Body of pancreas (tissue), 4 donors: Measurements from ENCODE around the gene EPHB2. TPM values are rescaled to one million over a fixed set of nuclear protein-coding genes. Genes with fewer than 3 reads are reported as not detected.

Experiments used
- ATAC-seq: fragments of 150-250 bp; one replicate; pipeline ENCODE4 v1.9.1; 2016
- DNase-seq, 4 donors: peaks; one replicate each; pipeline ENCODE4 v3.0.0-alpha.2; 2019
- H3K27ac ChIP-seq, 4 donors: fragments of 200-600 bp; sonication (generic); 1 replicate in 3 of 4; 2 replicates in 1 of 4; pipeline versions ENCODE4 v1.5.1 to v1.6.1; 2016 to 2019; ENCODE audit warnings: mild to moderate bottlenecking in 1 of 4, mixed read lengths in 1 of 4, moderate library complexity in 1 of 4
- H3K27me3 ChIP-seq, 2 donors: fragments of 200-600 bp; sonication (generic); one replicate each; pipeline ENCODE4 v1.6.0; 2016; ENCODE audit warnings: mild to moderate bottlenecking in 1 of 2
- H3K36me3 ChIP-seq, 2 donors: fragments of 200-600 bp; sonication (generic); replicated peaks in 1 of 2; 2 replicates each; pipeline ENCODE4 v1.5.1; 2016; ENCODE audit warnings: low read depth in 2 of 2; ENCODE audit not compliant: insufficient read depth in 1 of 2
- H3K4me1 ChIP-seq: fragments of 200-600 bp; sonication (generic); one replicate; pipeline ENCODE4 v1.6.0; 2016
- H3K4me3 ChIP-seq, 2 donors: fragments of 200-600 bp; sonication (generic); 1 replicate in 1 of 2; 2 replicates in 1 of 2; pipeline ENCODE4 v1.5.1; 2016 to 2019
- H3K9me3 ChIP-seq, 3 donors: fragments of 200-600 bp; sonication (generic); 1 replicate in 2 of 3; 2 replicates in 1 of 3; pipeline ENCODE4 v1.5.1; 2016
- CTCF ChIP-seq, 7 experiments: fragments of 450-650 bp in 4 of 7; fragments of 200-600 bp in 3 of 7; sonication (generic) in 3 of 7; IDR thresholded peaks; one replicate each; pipeline ENCODE4 v1.5.1; 2016 to 2019; ENCODE audit warnings: antibody characterized with exemption in 7 of 7
- POLR2A ChIP-seq, 3 donors: fragments of 450-650 bp; IDR thresholded peaks; one replicate each; pipeline ENCODE4 v1.6.1; 2016; ENCODE audit warnings: antibody characterized with exemption in 3 of 3, mild to moderate bottlenecking in 2 of 3
- WGBS, 2 donors: methylation state at CpG; one replicate each; pipeline ENCODE4 v1.1.5; 2017; 5-methylcytosine and 5-hydroxymethylcytosine counted together
- intact Hi-C: fragments of 100-400 bp; cut with DNase I; formaldehyde crosslinking; loops from one replicate; pipeline ENCODE4 v1.15.1; 2023
- total RNA-seq, 2 donors: library from RNA; depleted of rRNA; stranded (reverse); fragments of >200 nt; gene quantifications; one replicate each; pipeline ENCODE4 v1.1.0, GENCODE V29; 2016

EPHB2 gene
- total RNA-seq, 2 donors from 2014 or later, result 2.9 to 7.9 TPM

- DNase-seq (no peak), ATAC-seq (no peak)
- H3K4me3 ChIP-seq, result no peak overlapping the region
- no peaks in the 10 kb centered on the region for H3K27me3 ChIP-seq
- WGBS, 2 donors, result 54 to 77% methylated on average over 2 of the region's 2 CpGs
- intact Hi-C loops, result no loop called here
- no peaks in the 10 kb centered on the region for H3K9me3 ChIP-seq
- H3K36me3 ChIP-seq, result no peaks in the 10 kb centered on the region
- no peak for TF ChIP-seq CTCF (IDR thresholded peaks at IDR 0.05)
- no peak for TF ChIP-seq POLR2A (IDR thresholded peaks at IDR 0.05)
- H3K27ac ChIP-seq, result no peak overlapping the region
- no peaks in the 10 kb centered on the region for H3K4me1 ChIP-seq
Measured at GRCh38 chr1:22906968-22907367, 196.3 kb downstream of the EPHB2 start.

- no peaks in the 10 kb centered on the region for H3K4me1 ChIP-seq
- no peaks in the 10 kb centered on the region for H3K27me3 ChIP-seq
- TF ChIP-seq CTCF (IDR thresholded peaks at IDR 0.05), result no peak
- TF ChIP-seq POLR2A (IDR thresholded peaks at IDR 0.05), result no peak
- no peak for DNase-seq
- no peak overlapping the region for H3K27ac ChIP-seq
- no peaks in the 10 kb centered on the region for H3K36me3 ChIP-seq
- H3K4me3 ChIP-seq, result no peak overlapping the region
- H3K9me3 ChIP-seq, result no peaks in the 10 kb centered on the region
- WGBS, 2 donors, result 90 to 92% methylated on average over 3 of the region's 3 CpGs
- ATAC-seq, result no peak
- intact Hi-C loops, result no loop called here
Measured at GRCh38 chr1:22907528-22907927, 196.9 kb downstream of the EPHB2 start.

GRCh38 chr1:22908880-22909426 is 198.3 kb downstream of the EPHB2 start:
- intact Hi-C loops, result no loop called here
- Histone ChIP-seq H3K4me1 (no peaks in the 10 kb centered on the region), H3K4me3 (no peak overlapping the region), H3K27me3 (no peaks in the 10 kb centered on the region), H3K36me3 (no peaks in the 10 kb centered on the region), H3K27ac (no peak overlapping the region), H3K9me3 (no peaks in the 10 kb centered on the region)
- no peak for DNase-seq
- WGBS, 2 donors, result 87 to 88% methylated on average over 3 to 11 of the region's 11 CpGs
- no peak for TF ChIP-seq POLR2A (IDR thresholded peaks at IDR 0.05)
- TF ChIP-seq CTCF (IDR thresholded peaks at IDR 0.05), result no peak
- ATAC-seq, result no peak

GRCh38 chr1:22910286-22910685 is 199.6 kb downstream of the EPHB2 start:
- H3K4me1 ChIP-seq, result no peaks in the 10 kb centered on the region
- intact Hi-C loops, result no loop called here
- no peak for ATAC-seq
- TF ChIP-seq POLR2A (IDR thresholded peaks at IDR 0.05) (no peak), CTCF (IDR thresholded peaks at IDR 0.05) (no peak)
- H3K4me3 ChIP-seq, result no peak overlapping the region
- no peak for DNase-seq
- no peaks in the 10 kb centered on the region for H3K9me3 ChIP-seq
- no peaks in the 10 kb centered on the region for H3K36me3 ChIP-seq
- H3K27me3 ChIP-seq, result no peaks in the 10 kb centered on the region
- WGBS, 2 donors, result 96% methylated on average over 9 to 13 of the region's 13 CpGs
- H3K27ac ChIP-seq, result no peak overlapping the region

- DNase-seq, result no peak
- Histone ChIP-seq H3K9me3 (no peaks in the 10 kb centered on the region), H3K36me3 (no peaks in the 10 kb centered on the region), H3K27ac (no peak overlapping the region), H3K4me1 (no peaks in the 10 kb centered on the region), H3K27me3 (no peaks in the 10 kb centered on the region), H3K4me3 (no peak overlapping the region)
- intact Hi-C loops, result no loop called here
- 90 to 93% methylated on average over 5 of the region's 5 CpGs for WGBS, 2 donors
- TF ChIP-seq POLR2A (IDR thresholded peaks at IDR 0.05) (no peak), CTCF (IDR thresholded peaks at IDR 0.05) (no peak)
- no peak for ATAC-seq
Measured at GRCh38 chr1:22910986-22911651, 200.5 kb downstream of the EPHB2 start.
